WTC11 (cell line): Measurements from ENCODE around the gene CELSR1. TPM values are rescaled to one million over a fixed set of nuclear protein-coding genes. Genes with fewer than 3 reads are reported as not detected.
"Not testable (repeated sequence)": the region's sequence is repeated elsewhere in the genome, so short reads cannot be mapped to it uniquely, and the experiment has no call there.

Source experiments
- ATAC-seq: fragments of 200-7000 bp; cut with Tn5 transposase; 2 replicates; pipeline ENCODE4 v1.10.0; 2021; ENCODE audit warnings: mild to moderate bottlenecking, moderate library complexity
- CTCF ChIA-PET: fragments of 300-600 bp; sonication (Branson Sonifier 250); formaldehyde crosslinking; loops from one replicate; lab custom pipeline; 2021; ENCODE audit warnings: antibody characterized with exemption; lab: Charles Lee
- POLR2A ChIA-PET: fragments of 350-600 bp; sonication (Branson Sonifier 250); formaldehyde crosslinking; loops from one replicate; lab custom pipeline; 2021; ENCODE audit warnings: antibody characterized with exemption; lab: Charles Lee
- DNase-seq: peaks from one replicate; pipeline ENCODE4 v3.0.0; 2021; ENCODE audit warnings: low spot score
- H3K27ac Mint-ChIP-seq: 2 replicates; pipeline ENCODE4 v1.8.0; 2021; ENCODE audit warnings: mixed read lengths
- H3K27me3 Mint-ChIP-seq: 2 replicates; pipeline ENCODE4 v1.8.0; 2021; ENCODE audit warnings: low read depth, mild to moderate bottlenecking, moderate library complexity, mixed read lengths
- H3K36me3 Mint-ChIP-seq: 2 replicates; pipeline ENCODE4 v1.8.0; 2021; ENCODE audit warnings: mixed read lengths
- H3K4me1 Mint-ChIP-seq: 2 replicates; pipeline ENCODE4 v1.8.0; 2022; ENCODE audit warnings: mixed read lengths
- H3K4me3 Mint-ChIP-seq: 2 replicates; pipeline ENCODE4 v1.8.0; 2021; ENCODE audit warnings: mild to moderate bottlenecking, moderate library complexity, mixed read lengths
- H3K9me3 Mint-ChIP-seq: 2 replicates; pipeline ENCODE4 v1.8.0; 2021; ENCODE audit warnings: mixed read lengths
- CREB1 ChIP-seq: sonication (generic); formaldehyde crosslinking; IDR thresholded peaks from 2 replicates; pipeline ENCODE4 v1.8.0; 2023; ENCODE audit warnings: mild to moderate bottlenecking, missing genetic modification reagents
- ELF4 ChIP-seq: sonication (generic); formaldehyde crosslinking; IDR thresholded peaks from 2 replicates; pipeline ENCODE4 v1.8.1; 2022; ENCODE audit warnings: low read depth, mild to moderate bottlenecking, moderate library complexity, missing genetic modification reagents
- FOXJ3 ChIP-seq: sonication (generic); formaldehyde crosslinking; IDR thresholded peaks from 2 replicates; pipeline ENCODE4 v1.9.0; 2021; ENCODE audit warnings: missing genetic modification reagents, mild to moderate bottlenecking, borderline replicate concordance
- RELA ChIP-seq: sonication (generic); formaldehyde crosslinking; IDR thresholded peaks from 2 replicates; pipeline ENCODE4 v1.8.1; 2022; ENCODE audit warnings: missing genetic modification reagents, mild to moderate bottlenecking, borderline replicate concordance
- SMAD3 ChIP-seq: sonication (generic); formaldehyde crosslinking; IDR thresholded peaks from 2 replicates; pipeline ENCODE4 v1.8.0; 2022; ENCODE audit warnings: missing genetic modification reagents, mild to moderate bottlenecking, borderline replicate concordance
- TEAD4 ChIP-seq: sonication (generic); formaldehyde crosslinking; IDR thresholded peaks from 2 replicates; pipeline ENCODE4 v1.8.0; 2022; ENCODE audit warnings: mild to moderate bottlenecking, missing genetic modification reagents
- total RNA-seq: library from RNA; stranded (reverse); gene quantifications from 3 replicates; pipeline ENCODE4 v1.2.3, GENCODE V29; 2021
- TF ChIP-seq, protein P1 (sequence below): fragments of 250-450 bp; sonication (Bioruptor Pico); IDR thresholded peaks from 2 replicates; pipeline ENCODE4 v2.1.2; 2022; ENCODE audit warnings: mild to moderate bottlenecking, moderate library complexity
- TF ChIP-seq, protein P2 (sequence below): sonication (generic); formaldehyde crosslinking; IDR thresholded peaks from 2 replicates; pipeline ENCODE4 v1.8.0; 2022; ENCODE audit warnings: mild to moderate bottlenecking, missing genetic modification reagents
- TF ChIP-seq, protein P3 (sequence below): sonication (generic); formaldehyde crosslinking; IDR thresholded peaks from 2 replicates; pipeline ENCODE4 v1.8.1; 2022; ENCODE audit warnings: low read depth, mild to moderate bottlenecking, moderate library complexity, missing genetic modification reagents, borderline replicate concordance
- TF ChIP-seq, protein P4 (sequence below): sonication (generic); formaldehyde crosslinking; IDR thresholded peaks from 2 replicates; pipeline ENCODE4 v1.8.0; 2022; ENCODE audit warnings: mild to moderate bottlenecking, missing genetic modification reagents
- TF ChIP-seq, protein P5 (sequence below): sonication (generic); formaldehyde crosslinking; IDR thresholded peaks from 2 replicates; pipeline ENCODE4 v1.8.0; 2022; ENCODE audit warnings: missing genetic modification reagents
- TF ChIP-seq, protein P6 (sequence below): fragments of 250-450 bp; sonication (Bioruptor Pico); IDR thresholded peaks from 2 replicates; pipeline ENCODE4 v1.9.0; 2021; ENCODE audit warnings: moderate library complexity, mild to moderate bottlenecking, inconsistent platforms, borderline replicate concordance
- TF ChIP-seq, protein P7 (sequence below): sonication (generic); formaldehyde crosslinking; IDR thresholded peaks from 2 replicates; pipeline ENCODE4 v1.8.0; 2023; ENCODE audit warnings: missing genetic modification reagents
- TF ChIP-seq, protein P8 (sequence below): sonication (generic); formaldehyde crosslinking; IDR thresholded peaks from 2 replicates; pipeline ENCODE4 v1.8.0; 2022; ENCODE audit warnings: mild to moderate bottlenecking, missing genetic modification reagents
- TF ChIP-seq, protein P9 (sequence below): fragments of 250-450 bp; sonication (Bioruptor Pico); IDR thresholded peaks from 2 replicates; pipeline ENCODE4 v1.9.0; 2021; ENCODE audit warnings: mild to moderate bottlenecking

The CELSR1 gene
- total RNA-seq, 1 experiment from 2014 or later, result 16.8 TPM

DNA sequence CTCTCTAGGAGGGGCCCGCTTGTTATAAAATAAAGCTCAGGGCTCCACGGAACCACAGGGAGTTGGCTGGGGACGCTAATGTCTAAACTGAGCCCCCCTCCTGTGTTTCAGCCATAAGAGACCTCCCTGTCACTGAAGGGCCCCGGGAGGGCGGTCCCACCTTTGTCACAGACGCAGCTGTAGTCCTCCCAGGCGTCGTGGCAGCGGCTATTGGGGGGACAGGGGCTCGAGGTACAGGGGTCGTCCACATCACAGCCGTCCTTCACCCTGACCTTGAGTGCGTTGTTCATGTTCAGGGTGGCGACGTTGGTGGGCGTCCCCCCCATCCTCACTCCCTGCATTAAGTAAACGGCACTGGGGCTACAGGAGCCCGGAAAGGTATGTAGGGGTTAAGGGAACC, 139.9 kb downstream of the CELSR1 start:
- Mint-ChIP-seq H3K27ac (no peak overlapping the region), H3K4me1 (no peaks in the 10 kb centered on the region), H3K27me3 (no peaks in the 10 kb centered on the region), H3K9me3 (no peaks in the 10 kb centered on the region), H3K36me3 (no peaks in the 10 kb centered on the region), H3K4me3 (no peak overlapping the region)
- ChIA-PET POLR2A (interaction anchor here (0.7 kb wide), 1 partner anchor 50 kb away, joined by 3 read pairs; no protein-coding TSS in a partner anchor), CTCF (interaction anchor here (2.7 to 6.0 kb wide), 2 partner anchors 30 to 166 kb away, joined by 8 to 39 read pairs; no protein-coding TSS in a partner anchor)
- TF ChIP-seq SMAD3 (CRISPR knock-in tag) (no peak), ELF4 (CRISPR knock-in tag) (no peak), FOXJ3 (CRISPR knock-in tag) (no peak), CREB1 (CRISPR knock-in tag) (no peak), TEAD4 (CRISPR knock-in tag) (no peak), RELA (CRISPR knock-in tag) (no peak)
- TF ChIP-seq, protein P1, sequence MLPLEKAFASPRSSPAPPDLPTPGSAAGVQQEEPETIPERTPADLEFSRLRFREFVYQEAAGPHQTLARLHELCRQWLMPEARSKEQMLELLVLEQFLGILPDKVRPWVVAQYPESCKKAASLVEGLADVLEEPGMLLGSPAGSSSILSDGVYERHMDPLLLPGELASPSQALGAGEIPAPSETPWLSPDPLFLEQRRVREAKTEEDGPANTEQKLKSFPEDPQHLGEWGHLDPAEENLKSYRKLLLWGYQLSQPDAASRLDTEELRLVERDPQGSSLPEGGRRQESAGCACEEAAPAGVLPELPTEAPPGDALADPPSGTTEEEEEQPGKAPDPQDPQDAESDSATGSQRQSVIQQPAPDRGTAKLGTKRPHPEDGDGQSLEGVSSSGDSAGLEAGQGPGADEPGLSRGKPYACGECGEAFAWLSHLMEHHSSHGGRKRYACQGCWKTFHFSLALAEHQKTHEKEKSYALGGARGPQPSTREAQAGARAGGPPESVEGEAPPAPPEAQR (CRISPR knock-in tag), result no peak
- TF ChIP-seq, protein P2, sequence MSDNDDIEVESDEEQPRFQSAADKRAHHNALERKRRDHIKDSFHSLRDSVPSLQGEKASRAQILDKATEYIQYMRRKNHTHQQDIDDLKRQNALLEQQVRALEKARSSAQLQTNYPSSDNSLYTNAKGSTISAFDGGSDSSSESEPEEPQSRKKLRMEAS, result no peak
- TF ChIP-seq, protein P3, sequence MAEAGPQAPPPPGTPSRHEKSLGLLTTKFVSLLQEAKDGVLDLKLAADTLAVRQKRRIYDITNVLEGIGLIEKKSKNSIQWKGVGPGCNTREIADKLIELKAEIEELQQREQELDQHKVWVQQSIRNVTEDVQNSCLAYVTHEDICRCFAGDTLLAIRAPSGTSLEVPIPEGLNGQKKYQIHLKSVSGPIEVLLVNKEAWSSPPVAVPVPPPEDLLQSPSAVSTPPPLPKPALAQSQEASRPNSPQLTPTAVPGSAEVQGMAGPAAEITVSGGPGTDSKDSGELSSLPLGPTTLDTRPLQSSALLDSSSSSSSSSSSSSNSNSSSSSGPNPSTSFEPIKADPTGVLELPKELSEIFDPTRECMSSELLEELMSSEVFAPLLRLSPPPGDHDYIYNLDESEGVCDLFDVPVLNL (CRISPR knock-in tag), result no peak
- TF ChIP-seq, protein P4, sequence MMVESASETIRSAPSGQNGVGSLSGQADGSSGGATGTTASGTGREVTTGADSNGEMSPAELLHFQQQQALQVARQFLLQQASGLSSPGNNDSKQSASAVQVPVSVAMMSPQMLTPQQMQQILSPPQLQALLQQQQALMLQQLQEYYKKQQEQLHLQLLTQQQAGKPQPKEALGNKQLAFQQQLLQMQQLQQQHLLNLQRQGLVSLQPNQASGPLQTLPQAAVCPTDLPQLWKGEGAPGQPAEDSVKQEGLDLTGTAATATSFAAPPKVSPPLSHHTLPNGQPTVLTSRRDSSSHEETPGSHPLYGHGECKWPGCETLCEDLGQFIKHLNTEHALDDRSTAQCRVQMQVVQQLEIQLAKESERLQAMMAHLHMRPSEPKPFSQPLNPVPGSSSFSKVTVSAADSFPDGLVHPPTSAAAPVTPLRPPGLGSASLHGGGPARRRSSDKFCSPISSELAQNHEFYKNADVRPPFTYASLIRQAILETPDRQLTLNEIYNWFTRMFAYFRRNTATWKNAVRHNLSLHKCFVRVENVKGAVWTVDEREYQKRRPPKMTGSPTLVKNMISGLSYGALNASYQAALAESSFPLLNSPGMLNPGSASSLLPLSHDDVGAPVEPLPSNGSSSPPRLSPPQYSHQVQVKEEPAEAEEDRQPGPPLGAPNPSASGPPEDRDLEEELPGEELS (CRISPR knock-in tag), result no peak
- TF ChIP-seq, protein P5, sequence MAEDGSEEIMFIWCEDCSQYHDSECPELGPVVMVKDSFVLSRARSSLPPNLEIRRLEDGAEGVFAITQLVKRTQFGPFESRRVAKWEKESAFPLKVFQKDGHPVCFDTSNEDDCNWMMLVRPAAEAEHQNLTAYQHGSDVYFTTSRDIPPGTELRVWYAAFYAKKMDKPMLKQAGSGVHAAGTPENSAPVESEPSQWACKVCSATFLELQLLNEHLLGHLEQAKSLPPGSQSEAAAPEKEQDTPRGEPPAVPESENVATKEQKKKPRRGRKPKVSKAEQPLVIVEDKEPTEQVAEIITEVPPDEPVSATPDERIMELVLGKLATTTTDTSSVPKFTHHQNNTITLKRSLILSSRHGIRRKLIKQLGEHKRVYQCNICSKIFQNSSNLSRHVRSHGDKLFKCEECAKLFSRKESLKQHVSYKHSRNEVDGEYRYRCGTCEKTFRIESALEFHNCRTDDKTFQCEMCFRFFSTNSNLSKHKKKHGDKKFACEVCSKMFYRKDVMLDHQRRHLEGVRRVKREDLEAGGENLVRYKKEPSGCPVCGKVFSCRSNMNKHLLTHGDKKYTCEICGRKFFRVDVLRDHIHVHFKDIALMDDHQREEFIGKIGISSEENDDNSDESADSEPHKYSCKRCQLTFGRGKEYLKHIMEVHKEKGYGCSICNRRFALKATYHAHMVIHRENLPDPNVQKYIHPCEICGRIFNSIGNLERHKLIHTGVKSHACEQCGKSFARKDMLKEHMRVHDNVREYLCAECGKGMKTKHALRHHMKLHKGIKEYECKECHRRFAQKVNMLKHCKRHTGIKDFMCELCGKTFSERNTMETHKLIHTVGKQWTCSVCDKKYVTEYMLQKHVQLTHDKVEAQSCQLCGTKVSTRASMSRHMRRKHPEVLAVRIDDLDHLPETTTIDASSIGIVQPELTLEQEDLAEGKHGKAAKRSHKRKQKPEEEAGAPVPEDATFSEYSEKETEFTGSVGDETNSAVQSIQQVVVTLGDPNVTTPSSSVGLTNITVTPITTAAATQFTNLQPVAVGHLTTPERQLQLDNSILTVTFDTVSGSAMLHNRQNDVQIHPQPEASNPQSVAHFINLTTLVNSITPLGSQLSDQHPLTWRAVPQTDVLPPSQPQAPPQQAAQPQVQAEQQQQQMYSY (CRISPR knock-in tag), result no peak
- TF ChIP-seq, protein P6, sequence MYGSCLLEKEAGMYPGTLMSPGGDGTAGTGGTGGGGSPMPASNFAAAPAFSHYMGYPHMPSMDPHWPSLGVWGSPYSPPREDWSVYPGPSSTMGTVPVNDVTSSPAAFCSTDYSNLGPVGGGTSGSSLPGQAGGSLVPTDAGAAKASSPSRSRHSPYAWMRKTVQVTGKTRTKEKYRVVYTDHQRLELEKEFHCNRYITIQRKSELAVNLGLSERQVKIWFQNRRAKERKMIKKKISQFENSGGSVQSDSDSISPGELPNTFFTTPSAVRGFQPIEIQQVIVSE (CRISPR knock-in tag), result no peak
- TF ChIP-seq, protein P7, sequence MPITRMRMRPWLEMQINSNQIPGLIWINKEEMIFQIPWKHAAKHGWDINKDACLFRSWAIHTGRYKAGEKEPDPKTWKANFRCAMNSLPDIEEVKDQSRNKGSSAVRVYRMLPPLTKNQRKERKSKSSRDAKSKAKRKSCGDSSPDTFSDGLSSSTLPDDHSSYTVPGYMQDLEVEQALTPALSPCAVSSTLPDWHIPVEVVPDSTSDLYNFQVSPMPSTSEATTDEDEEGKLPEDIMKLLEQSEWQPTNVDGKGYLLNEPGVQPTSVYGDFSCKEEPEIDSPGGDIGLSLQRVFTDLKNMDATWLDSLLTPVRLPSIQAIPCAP (CRISPR knock-in tag), result no peak
- TF ChIP-seq, protein P8, sequence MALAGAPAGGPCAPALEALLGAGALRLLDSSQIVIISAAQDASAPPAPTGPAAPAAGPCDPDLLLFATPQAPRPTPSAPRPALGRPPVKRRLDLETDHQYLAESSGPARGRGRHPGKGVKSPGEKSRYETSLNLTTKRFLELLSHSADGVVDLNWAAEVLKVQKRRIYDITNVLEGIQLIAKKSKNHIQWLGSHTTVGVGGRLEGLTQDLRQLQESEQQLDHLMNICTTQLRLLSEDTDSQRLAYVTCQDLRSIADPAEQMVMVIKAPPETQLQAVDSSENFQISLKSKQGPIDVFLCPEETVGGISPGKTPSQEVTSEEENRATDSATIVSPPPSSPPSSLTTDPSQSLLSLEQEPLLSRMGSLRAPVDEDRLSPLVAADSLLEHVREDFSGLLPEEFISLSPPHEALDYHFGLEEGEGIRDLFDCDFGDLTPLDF (CRISPR knock-in tag), result no peak
- TF ChIP-seq, protein P9, sequence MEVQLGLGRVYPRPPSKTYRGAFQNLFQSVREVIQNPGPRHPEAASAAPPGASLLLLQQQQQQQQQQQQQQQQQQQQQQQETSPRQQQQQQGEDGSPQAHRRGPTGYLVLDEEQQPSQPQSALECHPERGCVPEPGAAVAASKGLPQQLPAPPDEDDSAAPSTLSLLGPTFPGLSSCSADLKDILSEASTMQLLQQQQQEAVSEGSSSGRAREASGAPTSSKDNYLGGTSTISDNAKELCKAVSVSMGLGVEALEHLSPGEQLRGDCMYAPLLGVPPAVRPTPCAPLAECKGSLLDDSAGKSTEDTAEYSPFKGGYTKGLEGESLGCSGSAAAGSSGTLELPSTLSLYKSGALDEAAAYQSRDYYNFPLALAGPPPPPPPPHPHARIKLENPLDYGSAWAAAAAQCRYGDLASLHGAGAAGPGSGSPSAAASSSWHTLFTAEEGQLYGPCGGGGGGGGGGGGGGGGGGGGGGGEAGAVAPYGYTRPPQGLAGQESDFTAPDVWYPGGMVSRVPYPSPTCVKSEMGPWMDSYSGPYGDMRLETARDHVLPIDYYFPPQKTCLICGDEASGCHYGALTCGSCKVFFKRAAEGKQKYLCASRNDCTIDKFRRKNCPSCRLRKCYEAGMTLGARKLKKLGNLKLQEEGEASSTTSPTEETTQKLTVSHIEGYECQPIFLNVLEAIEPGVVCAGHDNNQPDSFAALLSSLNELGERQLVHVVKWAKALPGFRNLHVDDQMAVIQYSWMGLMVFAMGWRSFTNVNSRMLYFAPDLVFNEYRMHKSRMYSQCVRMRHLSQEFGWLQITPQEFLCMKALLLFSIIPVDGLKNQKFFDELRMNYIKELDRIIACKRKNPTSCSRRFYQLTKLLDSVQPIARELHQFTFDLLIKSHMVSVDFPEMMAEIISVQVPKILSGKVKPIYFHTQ (CRISPR knock-in tag), result no peak
- no peak for ATAC-seq
- DNase-seq, result no peak

DNA sequence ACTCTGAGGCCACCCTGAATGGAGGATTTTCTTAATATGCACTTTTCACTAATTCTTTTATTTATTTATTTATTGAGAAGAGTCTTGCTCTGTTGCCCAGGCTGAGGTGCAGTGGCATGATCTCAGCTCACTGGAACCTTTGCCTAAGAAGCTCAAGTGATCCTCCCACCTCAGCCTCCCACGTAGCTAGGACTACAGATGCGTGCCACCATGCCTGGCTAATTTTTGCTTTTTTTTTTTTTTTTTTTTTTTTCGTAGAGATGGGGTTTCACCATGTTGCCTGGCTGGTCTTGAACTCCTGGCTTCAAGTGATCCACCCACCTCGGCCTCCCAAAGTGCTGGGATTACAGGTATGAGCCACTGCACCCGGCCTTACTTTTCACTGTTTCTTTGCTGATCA, 140.4 kb downstream of the CELSR1 start:
- POLR2A ChIA-PET, result interaction anchor here (0.7 kb wide), 1 partner anchor 50 kb away, joined by 3 read pairs; no protein-coding TSS in a partner anchor

More for the DNA sequence above, 140.4 kb downstream of the CELSR1 start:
- CTCF ChIA-PET, result interaction anchor here (6.0 kb wide), 1 partner anchor 30 kb away, joined by 39 read pairs; no protein-coding TSS in a partner anchor
- H3K4me1 Mint-ChIP-seq, H3K27me3 Mint-ChIP-seq, H3K9me3 Mint-ChIP-seq, H3K36me3 Mint-ChIP-seq, H3K4me3 Mint-ChIP-seq, H3K27ac Mint-ChIP-seq, DNase-seq, ATAC-seq: not testable (repeated sequence)
